Measurements from ENCODE around the gene TCF25. TPM values are rescaled to one million over a fixed set of nuclear protein-coding genes. Genes with fewer than 3 reads are reported as not detected.
A peak's percentile ranks its signal among the peaks of the same experiment; 100 is the strongest.

The TCF25 gene
- total and polyA plus RNA-seq, 2 donors (not counting 1 experiment from before 2014, with no cell fraction given) = 150 to 176 TPM

DNA sequence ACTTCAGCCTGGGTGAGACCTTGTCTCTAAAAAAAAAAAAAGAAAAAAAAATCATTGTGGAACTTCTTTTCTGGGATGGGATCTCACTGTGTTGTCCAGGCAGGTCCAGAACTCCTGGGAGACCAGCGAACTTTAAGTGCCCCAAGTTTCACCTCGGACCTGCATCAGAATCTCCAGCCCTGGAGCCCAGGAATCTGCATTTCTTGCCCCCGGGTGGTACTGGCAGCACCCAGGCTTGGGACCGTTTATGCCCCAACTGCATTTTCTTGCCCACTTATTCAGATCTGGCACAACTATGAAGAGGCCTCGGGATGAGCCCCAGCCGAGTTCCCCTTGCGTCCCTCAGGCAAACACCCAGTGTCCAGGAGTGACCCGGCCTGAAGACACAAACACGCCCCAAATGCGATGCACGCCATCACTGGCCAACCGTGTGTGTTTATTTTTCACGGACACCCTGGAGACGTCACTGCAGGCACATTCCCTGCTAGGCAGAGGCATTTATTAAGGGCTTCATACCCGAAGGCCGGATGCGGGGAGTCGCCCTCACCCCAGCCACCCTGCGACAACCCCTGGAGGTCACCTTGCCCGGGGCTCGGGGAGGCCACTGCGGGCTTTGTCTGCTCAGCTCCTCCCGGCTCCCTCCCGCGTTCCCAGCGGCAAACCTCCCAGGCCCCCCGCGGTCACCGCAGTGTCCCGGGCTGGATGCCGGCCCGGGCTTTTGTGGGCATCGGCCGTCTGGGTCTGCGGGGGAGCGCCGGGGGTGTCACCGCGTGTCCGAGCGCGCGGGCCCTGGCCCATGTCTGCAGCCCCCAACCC is 45.8 kb upstream of the TCF25 start:
- no peaks in the 10 kb centered on the region for H4K20me1 ChIP-seq (ENCODE audit: control insufficient read depth, extremely low read depth, insufficient read depth, low read length)
- H3K79me2 ChIP-seq (ENCODE audit: control insufficient read depth, insufficient read depth, low read length) = no peaks in the 10 kb centered on the region
- H3K4me2 ChIP-seq (ENCODE audit: extremely low read depth, insufficient read depth, low read length) = peak overlapping the region; percentile 85
- peak overlapping the region; percentile 53 to 67 (median 58) for H3K4me3 ChIP-seq (replicated peaks in 1 of 4; ENCODE audit: control extremely low read depth in 1 of 4, insufficient read depth in 1 of 4, low read depth in 3 of 4, low read length in 4 of 4)
- TF ChIP-seq, protein P1, sequence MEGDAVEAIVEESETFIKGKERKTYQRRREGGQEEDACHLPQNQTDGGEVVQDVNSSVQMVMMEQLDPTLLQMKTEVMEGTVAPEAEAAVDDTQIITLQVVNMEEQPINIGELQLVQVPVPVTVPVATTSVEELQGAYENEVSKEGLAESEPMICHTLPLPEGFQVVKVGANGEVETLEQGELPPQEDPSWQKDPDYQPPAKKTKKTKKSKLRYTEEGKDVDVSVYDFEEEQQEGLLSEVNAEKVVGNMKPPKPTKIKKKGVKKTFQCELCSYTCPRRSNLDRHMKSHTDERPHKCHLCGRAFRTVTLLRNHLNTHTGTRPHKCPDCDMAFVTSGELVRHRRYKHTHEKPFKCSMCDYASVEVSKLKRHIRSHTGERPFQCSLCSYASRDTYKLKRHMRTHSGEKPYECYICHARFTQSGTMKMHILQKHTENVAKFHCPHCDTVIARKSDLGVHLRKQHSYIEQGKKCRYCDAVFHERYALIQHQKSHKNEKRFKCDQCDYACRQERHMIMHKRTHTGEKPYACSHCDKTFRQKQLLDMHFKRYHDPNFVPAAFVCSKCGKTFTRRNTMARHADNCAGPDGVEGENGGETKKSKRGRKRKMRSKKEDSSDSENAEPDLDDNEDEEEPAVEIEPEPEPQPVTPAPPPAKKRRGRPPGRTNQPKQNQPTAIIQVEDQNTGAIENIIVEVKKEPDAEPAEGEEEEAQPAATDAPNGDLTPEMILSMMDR (conservative IDR thresholded peaks at IDR 0.05 in 1 of 2, IDR thresholded peaks at IDR 0.05 in 1 of 2; ENCODE audit: low read depth in 1 of 2, low read length in 2 of 2) = no peak
- TF ChIP-seq EZH2 (IDR thresholded peaks at IDR 0.05; ENCODE audit: low read length, missing control alignments) = no peak
- DNase-seq (ENCODE audit: low read depth in 2 of 2) = peak; percentile 56 to 60
- H3K27ac ChIP-seq (ENCODE audit: insufficient read depth, low read length) = peak overlapping the region; percentile 38
- H3K36me3 ChIP-seq (ENCODE audit: control insufficient read depth, insufficient read depth, low read length) = no peaks in the 10 kb centered on the region
- H2AFZ ChIP-seq (ENCODE audit: low read length) = peak overlapping the region; percentile 41
- H3K27me3 ChIP-seq (ENCODE audit: control insufficient read depth, insufficient read depth, low read length) = no peaks in the 10 kb centered on the region
- H3K9me3 ChIP-seq (ENCODE audit: control insufficient read depth, insufficient read depth, low read depth, low read length) = no peaks in the 10 kb centered on the region
- H3K9ac ChIP-seq (ENCODE audit: insufficient read depth, low read length) = peak overlapping the region; percentile 55
- peaks cover 3% of the 10 kb centered on the region for H3K4me1 ChIP-seq (ENCODE audit: control insufficient read depth, extremely low read depth, insufficient read depth, low read length)

DNA sequence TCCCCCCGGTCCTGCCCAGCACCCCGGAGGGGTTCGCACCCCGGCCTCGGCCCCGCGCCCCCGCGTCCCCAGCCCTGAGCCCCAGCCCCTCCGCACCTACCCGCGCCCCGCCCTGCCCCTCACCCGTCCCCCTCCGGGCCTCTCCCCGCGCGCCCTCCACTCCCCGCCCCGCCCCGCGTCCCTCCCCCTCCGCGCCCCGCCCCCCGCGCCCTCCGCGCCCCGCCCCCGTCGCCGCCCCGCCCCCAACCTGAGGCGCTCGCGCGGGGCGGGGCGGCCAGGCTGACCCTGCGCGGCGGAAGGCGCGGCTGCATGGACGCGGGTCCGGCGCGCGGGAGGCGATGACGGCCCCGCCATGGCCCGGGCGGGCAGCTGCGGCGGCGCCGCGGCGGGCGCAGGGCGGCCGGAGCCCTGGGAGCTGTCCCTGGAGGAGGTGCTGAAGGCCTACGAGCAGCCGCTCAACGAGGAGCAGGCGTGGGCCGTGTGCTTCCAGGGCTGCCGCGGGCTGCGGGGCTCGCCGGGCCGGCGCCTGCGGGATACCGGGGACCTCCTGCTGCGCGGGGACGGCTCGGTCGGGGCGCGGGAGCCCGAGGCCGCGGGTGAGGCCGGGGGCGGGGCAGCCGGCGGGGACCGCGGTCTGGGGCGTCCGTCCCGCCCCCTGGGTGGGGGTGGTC is 45.1 kb upstream of the TCF25 start, which contains the start of gene SPIRE2:
SPIRE2 (plus strand) TSS at position 277 of the 671 bp plus-strand sequence; CDS start at position 353, 76 bp downstream.
- peak; percentile 64 to 69 for DNase-seq (ENCODE audit: low read depth in 2 of 2)
- H3K27ac ChIP-seq (ENCODE audit: insufficient read depth, low read length) = peak within 1 kb of the TSS; percentile 38
- H3K4me1 ChIP-seq (ENCODE audit: control insufficient read depth, extremely low read depth, insufficient read depth, low read length) = peaks cover 3% of the 10 kb centered on the region
- no peak for TF ChIP-seq EZH2 (IDR thresholded peaks at IDR 0.05; ENCODE audit: low read length, missing control alignments)
- TF ChIP-seq, protein P1 (conservative IDR thresholded peaks at IDR 0.05 in 1 of 2, IDR thresholded peaks at IDR 0.05 in 1 of 2; ENCODE audit: low read depth in 1 of 2, low read length in 2 of 2) = no peak
- peak within 1 kb of the TSS; percentile 41 for H2AFZ ChIP-seq (ENCODE audit: low read length)
- no peaks in the 10 kb centered on the region for H4K20me1 ChIP-seq (ENCODE audit: control insufficient read depth, extremely low read depth, insufficient read depth, low read length)
- peak within 1 kb of the TSS; percentile 55 for H3K9ac ChIP-seq (ENCODE audit: insufficient read depth, low read length)
- H3K9me3 ChIP-seq (ENCODE audit: control insufficient read depth, insufficient read depth, low read depth, low read length) = no peaks in the 10 kb centered on the region
- no peaks in the 10 kb centered on the region for H3K27me3 ChIP-seq (ENCODE audit: control insufficient read depth, insufficient read depth, low read length)
- no peaks in the 10 kb centered on the region for H3K36me3 ChIP-seq (ENCODE audit: control insufficient read depth, insufficient read depth, low read length)
- no peaks in the 10 kb centered on the region for H3K79me2 ChIP-seq (ENCODE audit: control insufficient read depth, insufficient read depth, low read length)
- peak within 1 kb of the TSS; percentile 85 for H3K4me2 ChIP-seq (ENCODE audit: extremely low read depth, insufficient read depth, low read length)
- peak within 1 kb of the TSS; percentile 53 to 67 (median 58) for H3K4me3 ChIP-seq (replicated peaks in 1 of 4; ENCODE audit: control extremely low read depth in 1 of 4, insufficient read depth in 1 of 4, low read depth in 3 of 4, low read length in 4 of 4)
